ENCODE results near the gene MMP15.

- TF ChIP-seq CTCF (IDR thresholded peaks at IDR 0.05; ENCODE audit: insufficient read depth, low read depth, low read length) (no peak), EZH2 (IDR thresholded peaks at IDR 0.05; ENCODE audit: insufficient read depth, low read length) (no peak)
Measured at GRCh38 chr16:58041628-58041955, 16.0 kb downstream of the MMP15 start.

Measured in astrocyte (in vitro differentiated cells and primary cell).